Activated CD4-positive, alpha-beta T cell treated with anti-CD3 and anti-CD28 coated beads, Interleukin-2, amount 10 ng/mL, durations not matched to agents 7 days and 5 days (primary cell): ENCODE measurements around the gene NOTO. TPM values are rescaled to one million over a fixed set of nuclear protein-coding genes. Genes with fewer than 3 reads are reported as not detected.

Source experiments
- CTCF ChIA-PET: fragments of 350-600 bp; sonication (Branson Sonifier 250); formaldehyde crosslinking; loops from one replicate; lab custom pipeline; 2021; ENCODE audit warnings: antibody characterized with exemption; lab: Charles Lee
- POLR2A ChIA-PET: fragments of 350-600 bp; sonication (Branson Sonifier 250); formaldehyde crosslinking; loops from one replicate; lab custom pipeline; 2021; ENCODE audit warnings: antibody characterized with exemption; lab: Charles Lee
- DNase-seq: peaks from one replicate; pipeline ENCODE4 v3.0.0-alpha.2; 2020
- H3K27ac Mint-ChIP-seq: one replicate; pipeline ENCODE4 v1.8.0; 2021; ENCODE audit warnings: mild to moderate bottlenecking, moderate library complexity, mixed read lengths
- H3K27me3 Mint-ChIP-seq: one replicate; pipeline ENCODE4 v1.8.0; 2021; ENCODE audit warnings: mixed read lengths
- H3K36me3 Mint-ChIP-seq: one replicate; pipeline ENCODE4 v1.8.0; 2021; ENCODE audit warnings: low read depth, mixed read lengths
- H3K4me1 Mint-ChIP-seq: one replicate; pipeline ENCODE4 v1.8.0; 2021; ENCODE audit warnings: mixed read lengths
- H3K4me3 Mint-ChIP-seq: one replicate; pipeline ENCODE4 v1.8.0; 2021; ENCODE audit warnings: mild to moderate bottlenecking, moderate library complexity, mixed read lengths
- H3K9me3 Mint-ChIP-seq: one replicate; pipeline ENCODE4 v1.8.0; 2021; ENCODE audit warnings: mixed read lengths
- total RNA-seq, 2 experiments: library from RNA; stranded (reverse); gene quantifications; one replicate each; pipeline ENCODE4 v1.2.3, GENCODE V29; 2021

NOTO gene
- total RNA-seq, 2 experiments from 2014 or later = not detected

- no peak overlapping the region for H3K27ac Mint-ChIP-seq
- POLR2A ChIA-PET = no interaction called here
- no peak for DNase-seq
- H3K9me3 Mint-ChIP-seq = no peaks in the 10 kb centered on the region
- CTCF ChIA-PET = interaction anchor here (1.0 kb wide), 1 partner anchor 9 kb away, joined by 3 read pairs; no protein-coding TSS in a partner anchor
- no peaks in the 10 kb centered on the region for H3K27me3 Mint-ChIP-seq
- H3K4me1 Mint-ChIP-seq = peaks cover 46% of the 10 kb centered on the region
- no peak overlapping the region for H3K4me3 Mint-ChIP-seq
- peaks cover 35% of the 10 kb centered on the region for H3K36me3 Mint-ChIP-seq
Observed at GRCh38 chr2:73239776-73240175, 37.4 kb downstream of the NOTO start.

- H3K36me3 Mint-ChIP-seq = peaks cover 54% of the 10 kb centered on the region
- ChIA-PET POLR2A (no interaction called here), CTCF (interaction anchor here (0.9 to 3.9 kb wide), 4 partner anchors 8 to 46 kb away, joined by 3 to 17 read pairs (median 6); partner anchors contain the start of genes CCT7 and PRADC1)
- peak overlapping the region; percentile 2 for H3K27ac Mint-ChIP-seq
- H3K27me3 Mint-ChIP-seq = no peaks in the 10 kb centered on the region
- peaks cover 11% of the 10 kb centered on the region for H3K4me1 Mint-ChIP-seq
- H3K4me3 Mint-ChIP-seq = no peak overlapping the region
- H3K9me3 Mint-ChIP-seq = no peaks in the 10 kb centered on the region
- DNase-seq = no peak
Observed at GRCh38 chr2:73243884-73244570, 41.7 kb downstream of the NOTO start.

GRCh38 chr2:73244580-73244979 is 42.2 kb downstream of the NOTO start:
- peaks cover 7% of the 10 kb centered on the region for H3K4me1 Mint-ChIP-seq

GRCh38 chr2:73246850-73247249 is 44.5 kb downstream of the NOTO start:
- H3K4me1 Mint-ChIP-seq = peaks cover 7% of the 10 kb centered on the region
- no peak overlapping the region for H3K4me3 Mint-ChIP-seq
- no peaks in the 10 kb centered on the region for H3K27me3 Mint-ChIP-seq
- ChIA-PET POLR2A (no interaction called here), CTCF (interaction anchor here (1.0 to 1.7 kb wide), 4 partner anchors 8 to 13 kb away, joined by 3 to 4 read pairs (median 4); partner anchors contain the start of genes CCT7 and PRADC1)
- no peaks in the 10 kb centered on the region for H3K9me3 Mint-ChIP-seq
- no peak overlapping the region for H3K27ac Mint-ChIP-seq
- H3K36me3 Mint-ChIP-seq = peaks cover 63% of the 10 kb centered on the region
- no peak for DNase-seq

More at GRCh38 chr2:73244580-73244979, 42.2 kb downstream of the NOTO start:
- Mint-ChIP-seq H3K36me3 (peaks cover 52% of the 10 kb centered on the region), H3K9me3 (no peaks in the 10 kb centered on the region), H3K27me3 (no peaks in the 10 kb centered on the region), H3K4me3 (no peak overlapping the region), H3K27ac (peak overlapping the region; percentile 2)
- POLR2A ChIA-PET = no interaction called here
- CTCF ChIA-PET = interaction anchor here (0.6 to 3.9 kb wide), 5 partner anchors 8 to 392 kb away, joined by 3 to 17 read pairs (median 3); partner anchors contain the start of genes CCT7 and PRADC1
- no peak for DNase-seq

- no peaks in the 10 kb centered on the region for H3K9me3 Mint-ChIP-seq
- no peak overlapping the region for H3K27ac Mint-ChIP-seq
- H3K4me3 Mint-ChIP-seq = no peak overlapping the region
- DNase-seq = no peak
- POLR2A ChIA-PET = no interaction called here
- H3K27me3 Mint-ChIP-seq = no peaks in the 10 kb centered on the region
- CTCF ChIA-PET = no interaction called here
- H3K4me1 Mint-ChIP-seq = no peaks in the 10 kb centered on the region
- H3K36me3 Mint-ChIP-seq = peaks cover 63% of the 10 kb centered on the region
Observed at GRCh38 chr2:73249636-73250035, 47.3 kb downstream of the NOTO start.

GRCh38 chr2:73250872-73251846 is 48.8 kb downstream of the NOTO start:
- ChIA-PET CTCF (interaction anchor here (1.2 kb wide), 2 partner anchors 15 to 74 kb away, joined by 3 to 4 read pairs; no protein-coding TSS in a partner anchor), POLR2A (no interaction called here)
- Mint-ChIP-seq H3K27ac (no peak overlapping the region), H3K9me3 (no peaks in the 10 kb centered on the region), H3K4me3 (no peak overlapping the region), H3K4me1 (no peaks in the 10 kb centered on the region), H3K27me3 (no peaks in the 10 kb centered on the region), H3K36me3 (peaks cover 53% of the 10 kb centered on the region)
- DNase-seq = no peak

- H3K9me3 Mint-ChIP-seq = no peaks in the 10 kb centered on the region
- no peak overlapping the region for H3K4me3 Mint-ChIP-seq
- no peaks in the 10 kb centered on the region for H3K27me3 Mint-ChIP-seq
- H3K4me1 Mint-ChIP-seq = no peaks in the 10 kb centered on the region
- CTCF ChIA-PET = interaction anchor here (0.5 to 1.2 kb wide), 2 partner anchors 76 to 202 kb away, joined by 3 to 4 read pairs; no protein-coding TSS in a partner anchor
- H3K27ac Mint-ChIP-seq = no peak overlapping the region
- DNase-seq = no peak
- H3K36me3 Mint-ChIP-seq = peaks cover 41% of the 10 kb centered on the region
- POLR2A ChIA-PET = no interaction called here
Observed at GRCh38 chr2:73252238-73253027, 50.1 kb downstream of the NOTO start.

- peaks cover 34% of the 10 kb centered on the region for H3K36me3 Mint-ChIP-seq
- no peaks in the 10 kb centered on the region for H3K27me3 Mint-ChIP-seq
- DNase-seq = no peak
- ChIA-PET CTCF (no interaction called here), POLR2A (no interaction called here)
- no peak overlapping the region for H3K27ac Mint-ChIP-seq
- H3K9me3 Mint-ChIP-seq = no peaks in the 10 kb centered on the region
- no peaks in the 10 kb centered on the region for H3K4me1 Mint-ChIP-seq
- H3K4me3 Mint-ChIP-seq = no peak overlapping the region
Observed at GRCh38 chr2:73253400-73253799, 51.0 kb downstream of the NOTO start.

- no peak overlapping the region for H3K4me3 Mint-ChIP-seq
- H3K9me3 Mint-ChIP-seq = no peaks in the 10 kb centered on the region
- peaks cover 33% of the 10 kb centered on the region for H3K36me3 Mint-ChIP-seq
- POLR2A ChIA-PET = no interaction called here
- H3K27ac Mint-ChIP-seq = peak overlapping the region; percentile 54
- H3K4me1 Mint-ChIP-seq = peaks cover under 1% of the 10 kb centered on the region
- H3K27me3 Mint-ChIP-seq = no peaks in the 10 kb centered on the region
- no peak for DNase-seq
- CTCF ChIA-PET = interaction anchor here (1.2 to 1.3 kb wide), 2 partner anchors 19 to 38 kb away, joined by 3 read pairs; no protein-coding TSS in a partner anchor
Observed at GRCh38 chr2:73253901-73254300, 51.5 kb downstream of the NOTO start.

- Mint-ChIP-seq H3K4me3 (no peak overlapping the region), H3K27me3 (no peaks in the 10 kb centered on the region), H3K27ac (no peak overlapping the region), H3K36me3 (peaks cover 35% of the 10 kb centered on the region), H3K4me1 (peaks cover 1% of the 10 kb centered on the region), H3K9me3 (no peaks in the 10 kb centered on the region)
- ChIA-PET POLR2A (no interaction called here), CTCF (interaction anchor here (1.2 to 1.3 kb wide), 2 partner anchors 19 to 38 kb away, joined by 3 read pairs; no protein-coding TSS in a partner anchor)
- DNase-seq = no peak
Observed at GRCh38 chr2:73254343-73255006, 52.1 kb downstream of the NOTO start.

GRCh38 chr2:73255007-73255644 is 52.8 kb downstream of the NOTO start:
- Mint-ChIP-seq H3K27me3 (no peaks in the 10 kb centered on the region), H3K4me3 (no peak overlapping the region), H3K27ac (peak overlapping the region; percentile 25), H3K9me3 (no peaks in the 10 kb centered on the region), H3K36me3 (peaks cover 30% of the 10 kb centered on the region), H3K4me1 (peaks cover 1% of the 10 kb centered on the region)
- POLR2A ChIA-PET = no interaction called here
- CTCF ChIA-PET = interaction anchor here (1.2 to 1.3 kb wide), 2 partner anchors 20 to 37 kb away, joined by 3 read pairs; no protein-coding TSS in a partner anchor
- no peak for DNase-seq
